ENCODE data around the gene UGT1A8.

Gene UGT1A8

DNA sequence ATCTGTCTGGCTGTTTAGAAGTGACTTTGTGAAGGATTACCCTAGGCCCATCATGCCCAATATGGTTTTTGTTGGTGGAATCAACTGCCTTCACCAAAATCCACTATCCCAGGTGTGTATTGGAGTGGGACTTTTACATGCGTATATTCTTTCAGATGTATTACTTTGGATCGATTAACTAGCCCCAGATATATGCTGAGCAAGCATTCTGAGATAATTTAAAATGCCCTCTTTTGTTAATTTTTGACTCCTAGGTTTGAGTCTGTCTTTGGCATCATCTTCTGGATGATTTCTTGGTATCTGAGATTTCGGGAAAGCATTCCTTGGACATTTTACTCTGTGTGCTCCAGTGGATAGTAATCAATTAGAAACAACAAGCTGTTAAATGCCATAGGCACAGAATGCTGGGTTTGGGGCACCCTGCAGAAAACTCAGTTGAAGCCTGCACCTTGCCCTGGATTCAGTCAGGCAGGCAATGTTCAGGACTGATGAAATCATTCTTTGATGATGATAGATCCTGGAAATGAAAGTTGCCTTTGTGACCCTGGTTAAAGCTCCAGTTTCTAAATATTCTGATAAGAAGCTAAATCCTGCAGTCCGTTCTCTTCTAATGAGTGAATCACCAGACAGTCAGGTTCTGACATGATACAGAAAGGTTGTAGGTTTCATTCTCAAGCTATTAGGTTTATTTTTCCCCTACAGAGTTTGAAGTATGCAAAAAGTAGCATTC is 143.8 kb downstream of the UGT1A8 start:
- no peaks in the 10 kb centered on the region for H3K9me3 ChIP-seq (ENCODE audit: control insufficient read depth, insufficient read depth, low read length)
- no peaks in the 10 kb centered on the region for H3K4me1 ChIP-seq (ENCODE audit: control insufficient read depth, insufficient read depth, low read length)
- no CpG with 5 or more reads among the region's 4 CpGs for WGBS (ENCODE audit: insufficient coverage, insufficient read length)
- no peak overlapping the region for H3K27ac ChIP-seq (ENCODE audit: low read length)
- no peak for DNase-seq (ENCODE audit: low read depth, low spot score)
- H3K4me3 ChIP-seq (ENCODE audit: low read length): no peak overlapping the region
- H3K27me3 ChIP-seq (ENCODE audit: control insufficient read depth, insufficient read depth, low read length): no peaks in the 10 kb centered on the region
- no peaks in the 10 kb centered on the region for H3K36me3 ChIP-seq (ENCODE audit: control insufficient read depth, insufficient read depth, low read length)

DNA sequence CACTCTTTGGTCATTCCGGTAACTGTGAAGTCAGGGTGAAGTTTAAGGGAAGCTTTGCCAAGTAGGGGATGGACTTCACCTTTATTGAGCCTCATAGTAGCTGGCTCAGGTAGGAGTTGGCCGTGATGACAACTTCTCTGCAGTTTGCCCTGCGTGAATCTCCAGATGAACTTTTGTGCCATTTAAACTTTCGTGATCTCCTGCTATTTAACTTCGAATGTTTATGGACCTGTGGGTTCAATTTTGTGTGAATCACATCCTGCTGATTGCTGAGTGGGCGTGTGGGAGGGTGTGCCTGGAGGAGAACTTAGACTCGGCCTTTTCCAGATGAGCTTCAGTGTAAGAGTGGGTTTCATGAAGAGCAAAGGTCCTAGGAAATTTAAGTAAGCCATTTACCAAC is 146.8 kb downstream of the UGT1A8 start:
- Histone ChIP-seq H3K36me3 (ENCODE audit: control insufficient read depth, insufficient read depth, low read length) (no peaks in the 10 kb centered on the region), H3K4me1 (ENCODE audit: control insufficient read depth, insufficient read depth, low read length) (no peaks in the 10 kb centered on the region), H3K27me3 (ENCODE audit: control insufficient read depth, insufficient read depth, low read length) (no peaks in the 10 kb centered on the region), H3K27ac (ENCODE audit: low read length) (no peak overlapping the region), H3K9me3 (ENCODE audit: control insufficient read depth, insufficient read depth, low read length) (no peaks in the 10 kb centered on the region), H3K4me3 (ENCODE audit: low read length) (no peak overlapping the region)
- DNase-seq (ENCODE audit: low read depth, low spot score): no peak
- no CpG with 5 or more reads among the region's 7 CpGs for WGBS (ENCODE audit: insufficient coverage, insufficient read length)

GRCh38 chr2:233764761-233765160 is 147.3 kb downstream of the UGT1A8 start:
- Histone ChIP-seq H3K4me3 (ENCODE audit: low read length) (no peak overlapping the region), H3K4me1 (ENCODE audit: control insufficient read depth, insufficient read depth, low read length) (no peaks in the 10 kb centered on the region), H3K27me3 (ENCODE audit: control insufficient read depth, insufficient read depth, low read length) (no peaks in the 10 kb centered on the region), H3K27ac (ENCODE audit: low read length) (no peak overlapping the region), H3K9me3 (ENCODE audit: control insufficient read depth, insufficient read depth, low read length) (no peaks in the 10 kb centered on the region), H3K36me3 (ENCODE audit: control insufficient read depth, insufficient read depth, low read length) (no peaks in the 10 kb centered on the region)
- WGBS (ENCODE audit: insufficient coverage, insufficient read length): no CpG with 5 or more reads among the region's 3 CpGs
- no peak for DNase-seq (ENCODE audit: low read depth, low spot score)

DNA sequence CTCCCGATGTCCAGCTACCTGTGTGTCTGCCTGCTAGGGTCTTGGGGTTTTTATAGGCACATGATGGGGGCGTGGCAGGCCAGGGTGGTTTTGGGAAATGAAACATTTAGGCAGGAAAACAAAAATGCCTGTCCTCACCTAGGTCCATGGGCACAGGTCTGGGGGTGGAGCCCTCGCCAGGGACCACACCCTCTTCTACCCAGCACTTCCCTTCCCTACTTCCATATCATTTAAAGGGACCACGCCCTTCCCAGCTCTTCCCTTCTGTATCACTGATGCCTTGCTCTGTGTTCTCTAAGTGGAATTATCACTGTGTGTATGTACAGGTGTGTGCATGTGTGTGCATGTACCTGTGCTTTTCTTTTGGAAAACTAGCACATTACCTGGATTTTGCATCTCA is 149.0 kb downstream of the UGT1A8 start:
- H3K36me3 ChIP-seq (ENCODE audit: control insufficient read depth, insufficient read depth, low read length): no peaks in the 10 kb centered on the region
- no peak for DNase-seq (ENCODE audit: low read depth, low spot score)
- no CpG with 5 or more reads among the region's 4 CpGs for WGBS (ENCODE audit: insufficient coverage, insufficient read length)
- no peaks in the 10 kb centered on the region for H3K9me3 ChIP-seq (ENCODE audit: control insufficient read depth, insufficient read depth, low read length)
- no peak overlapping the region for H3K27ac ChIP-seq (ENCODE audit: low read length)
- no peaks in the 10 kb centered on the region for H3K27me3 ChIP-seq (ENCODE audit: control insufficient read depth, insufficient read depth, low read length)
- no peak overlapping the region for H3K4me3 ChIP-seq (ENCODE audit: low read length)
- H3K4me1 ChIP-seq (ENCODE audit: control insufficient read depth, insufficient read depth, low read length): no peaks in the 10 kb centered on the region

DNA sequence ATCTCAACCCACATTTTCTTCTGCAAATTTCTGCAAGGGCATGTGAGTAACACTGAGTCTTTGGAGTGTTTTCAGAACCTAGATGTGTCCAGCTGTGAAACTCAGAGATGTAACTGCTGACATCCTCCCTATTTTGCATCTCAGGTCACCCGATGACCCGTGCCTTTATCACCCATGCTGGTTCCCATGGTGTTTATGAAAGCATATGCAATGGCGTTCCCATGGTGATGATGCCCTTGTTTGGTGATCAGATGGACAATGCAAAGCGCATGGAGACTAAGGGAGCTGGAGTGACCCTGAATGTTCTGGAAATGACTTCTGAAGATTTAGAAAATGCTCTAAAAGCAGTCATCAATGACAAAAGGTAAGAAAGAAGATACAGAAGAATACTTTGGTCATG is 150.6 kb downstream of the UGT1A8 start:
- no peak overlapping the region for H3K27ac ChIP-seq (ENCODE audit: low read length)
- no peak overlapping the region for H3K4me3 ChIP-seq (ENCODE audit: low read length)
- no peaks in the 10 kb centered on the region for H3K9me3 ChIP-seq (ENCODE audit: control insufficient read depth, insufficient read depth, low read length)
- no peaks in the 10 kb centered on the region for H3K4me1 ChIP-seq (ENCODE audit: control insufficient read depth, insufficient read depth, low read length)
- no peaks in the 10 kb centered on the region for H3K36me3 ChIP-seq (ENCODE audit: control insufficient read depth, insufficient read depth, low read length)
- H3K27me3 ChIP-seq (ENCODE audit: control insufficient read depth, insufficient read depth, low read length): no peaks in the 10 kb centered on the region
- no CpG with 5 or more reads among the region's 4 CpGs for WGBS (ENCODE audit: insufficient coverage, insufficient read length)
- peak; percentile 11 for DNase-seq (ENCODE audit: low read depth, low spot score)

DNA sequence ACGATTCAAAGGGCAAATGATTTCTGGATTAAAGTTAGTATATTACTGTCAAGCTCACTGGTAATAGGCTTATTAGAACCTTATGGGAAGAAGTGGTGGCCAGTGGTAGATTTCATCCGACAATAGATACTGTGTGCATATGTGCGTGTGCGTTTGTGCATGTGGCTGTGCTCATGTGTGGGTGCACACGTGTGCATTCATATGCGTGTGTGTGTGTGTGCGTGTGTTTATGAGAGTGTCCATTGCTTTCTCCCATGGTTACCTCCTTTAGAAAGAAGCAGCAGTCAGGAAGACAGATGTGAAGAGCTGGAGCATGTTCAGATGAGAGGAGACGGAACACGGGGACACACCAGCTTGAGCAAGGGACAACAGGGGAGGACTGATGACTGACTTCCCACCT is 151.8 kb downstream of the UGT1A8 start:
- Histone ChIP-seq H3K9me3 (ENCODE audit: control insufficient read depth, insufficient read depth, low read length) (no peaks in the 10 kb centered on the region), H3K27me3 (ENCODE audit: control insufficient read depth, insufficient read depth, low read length) (no peaks in the 10 kb centered on the region), H3K4me1 (ENCODE audit: control insufficient read depth, insufficient read depth, low read length) (no peaks in the 10 kb centered on the region), H3K36me3 (ENCODE audit: control insufficient read depth, insufficient read depth, low read length) (no peaks in the 10 kb centered on the region), H3K27ac (ENCODE audit: low read length) (no peak overlapping the region), H3K4me3 (ENCODE audit: low read length) (no peak overlapping the region)
- no peak for DNase-seq (ENCODE audit: low read depth, low spot score)
- no CpG with 5 or more reads among the region's 9 CpGs for WGBS (ENCODE audit: insufficient coverage, insufficient read length)

DNA sequence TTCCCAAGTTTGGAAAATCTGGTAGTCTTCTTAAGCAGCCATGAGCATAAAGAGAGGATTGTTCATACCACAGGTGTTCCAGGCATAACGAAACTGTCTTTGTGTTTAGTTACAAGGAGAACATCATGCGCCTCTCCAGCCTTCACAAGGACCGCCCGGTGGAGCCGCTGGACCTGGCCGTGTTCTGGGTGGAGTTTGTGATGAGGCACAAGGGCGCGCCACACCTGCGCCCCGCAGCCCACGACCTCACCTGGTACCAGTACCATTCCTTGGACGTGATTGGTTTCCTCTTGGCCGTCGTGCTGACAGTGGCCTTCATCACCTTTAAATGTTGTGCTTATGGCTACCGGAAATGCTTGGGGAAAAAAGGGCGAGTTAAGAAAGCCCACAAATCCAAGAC is 154.7 kb downstream of the UGT1A8 start:
- no peak overlapping the region for H3K27ac ChIP-seq (ENCODE audit: low read length)
- no peaks in the 10 kb centered on the region for H3K27me3 ChIP-seq (ENCODE audit: control insufficient read depth, insufficient read depth, low read length)
- WGBS (ENCODE audit: insufficient coverage, insufficient read length): no CpG with 5 or more reads among the region's 16 CpGs
- H3K4me1 ChIP-seq (ENCODE audit: control insufficient read depth, insufficient read depth, low read length): no peaks in the 10 kb centered on the region
- DNase-seq (ENCODE audit: low read depth, low spot score): no peak
- no peak overlapping the region for H3K4me3 ChIP-seq (ENCODE audit: low read length)
- H3K9me3 ChIP-seq (ENCODE audit: control insufficient read depth, insufficient read depth, low read length): no peaks in the 10 kb centered on the region
- no peaks in the 10 kb centered on the region for H3K36me3 ChIP-seq (ENCODE audit: control insufficient read depth, insufficient read depth, low read length)

GRCh38 chr2:233772583-233772982 is 155.2 kb downstream of the UGT1A8 start:
- H3K27me3 ChIP-seq (ENCODE audit: control insufficient read depth, insufficient read depth, low read length): no peaks in the 10 kb centered on the region
- H3K4me1 ChIP-seq (ENCODE audit: control insufficient read depth, insufficient read depth, low read length): no peaks in the 10 kb centered on the region
- no peak for DNase-seq (ENCODE audit: low read depth, low spot score)
- WGBS (ENCODE audit: insufficient coverage, insufficient read length): no CpG with 5 or more reads among the region's 5 CpGs
- no peaks in the 10 kb centered on the region for H3K36me3 ChIP-seq (ENCODE audit: control insufficient read depth, insufficient read depth, low read length)
- no peak overlapping the region for H3K4me3 ChIP-seq (ENCODE audit: low read length)
- H3K27ac ChIP-seq (ENCODE audit: low read length): no peak overlapping the region
- H3K9me3 ChIP-seq (ENCODE audit: control insufficient read depth, insufficient read depth, low read length): no peaks in the 10 kb centered on the region

DNA sequence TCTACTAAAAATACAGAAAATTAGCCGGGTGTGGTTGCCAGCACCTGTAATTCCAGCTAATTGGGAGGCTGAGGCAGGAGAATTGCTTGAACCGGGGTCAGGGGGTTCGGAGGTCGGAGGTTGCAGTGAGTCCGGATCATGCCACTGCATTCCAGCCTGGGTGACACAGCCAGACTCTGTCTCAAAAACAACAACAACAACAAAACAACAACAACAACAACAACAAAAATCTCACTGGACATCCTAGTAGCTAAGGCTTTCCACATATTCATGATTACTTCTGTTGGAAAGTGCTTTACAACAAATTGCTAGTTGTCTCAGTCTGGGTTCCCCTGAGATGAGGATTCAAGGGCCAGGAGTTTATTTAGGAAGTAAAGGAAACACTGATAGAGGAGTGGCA is 156.4 kb downstream of the UGT1A8 start:
- Histone ChIP-seq H3K27me3 (ENCODE audit: control insufficient read depth, insufficient read depth, low read length) (no peaks in the 10 kb centered on the region), H3K9me3 (ENCODE audit: control insufficient read depth, insufficient read depth, low read length) (no peaks in the 10 kb centered on the region), H3K27ac (ENCODE audit: low read length) (no peak overlapping the region), H3K4me1 (ENCODE audit: control insufficient read depth, insufficient read depth, low read length) (no peaks in the 10 kb centered on the region), H3K36me3 (ENCODE audit: control insufficient read depth, insufficient read depth, low read length) (no peaks in the 10 kb centered on the region), H3K4me3 (ENCODE audit: low read length) (no peak overlapping the region)
- DNase-seq (ENCODE audit: low read depth, low spot score): no peak
- WGBS (ENCODE audit: insufficient coverage, insufficient read length): no CpG with 5 or more reads among the region's 5 CpGs

DNA sequence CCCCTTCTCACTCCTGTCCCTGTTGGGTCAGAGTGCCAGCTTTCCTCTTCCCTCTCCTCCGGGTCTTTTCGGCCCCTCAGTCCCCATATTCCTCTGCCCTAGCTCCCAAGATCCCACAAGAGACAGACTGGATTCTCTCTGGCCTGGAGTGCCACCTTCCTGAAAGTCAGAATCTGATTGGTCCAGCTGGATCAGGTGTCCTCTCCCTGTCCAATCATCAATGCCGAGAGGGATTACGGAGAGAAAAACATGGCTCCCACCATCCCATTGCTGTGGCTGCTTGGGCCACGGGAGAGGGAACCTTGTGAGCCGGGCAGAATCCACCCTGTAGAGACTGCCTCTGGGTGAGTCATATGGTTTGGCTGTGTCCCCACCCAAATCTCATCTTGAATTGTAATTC is 158.0 kb downstream of the UGT1A8 start:
- Histone ChIP-seq H3K36me3 (ENCODE audit: control insufficient read depth, insufficient read depth, low read length) (no peaks in the 10 kb centered on the region), H3K27me3 (ENCODE audit: control insufficient read depth, insufficient read depth, low read length) (no peaks in the 10 kb centered on the region), H3K27ac (ENCODE audit: low read length) (no peak overlapping the region), H3K9me3 (ENCODE audit: control insufficient read depth, insufficient read depth, low read length) (no peaks in the 10 kb centered on the region), H3K4me3 (ENCODE audit: low read length) (no peak overlapping the region), H3K4me1 (ENCODE audit: control insufficient read depth, insufficient read depth, low read length) (no peaks in the 10 kb centered on the region)
- WGBS (ENCODE audit: insufficient coverage, insufficient read length): no CpG with 5 or more reads among the region's 6 CpGs
- no peak for DNase-seq (ENCODE audit: low read depth, low spot score)

- Histone ChIP-seq H3K27me3 (ENCODE audit: control insufficient read depth, insufficient read depth, low read length) (no peaks in the 10 kb centered on the region), H3K4me1 (ENCODE audit: control insufficient read depth, insufficient read depth, low read length) (no peaks in the 10 kb centered on the region), H3K27ac (ENCODE audit: low read length) (no peak within 1 kb of the TSS), H3K36me3 (ENCODE audit: control insufficient read depth, insufficient read depth, low read length) (no peaks in the 10 kb centered on the region), H3K9me3 (ENCODE audit: control insufficient read depth, insufficient read depth, low read length) (no peaks in the 10 kb centered on the region), H3K4me3 (ENCODE audit: low read length) (no peak within 1 kb of the TSS)
- WGBS (ENCODE audit: insufficient coverage, insufficient read length): no CpG with 5 or more reads among the region's 2 CpGs
- no peak for DNase-seq (ENCODE audit: low read depth, low spot score)
Observed at GRCh38 chr2:233778030-233778429, 160.6 kb downstream of the UGT1A8 start, which contains the start of gene MROH2A. Gene MROH2A (plus strand): TSS chr2:233778330. CDS start chr2:233779359, 1,029 bp downstream.

All from iPS DF 6.9 (cell line).